Measurements from ENCODE around the gene AZIN2. TPM values are rescaled to one million over a fixed set of nuclear protein-coding genes. Genes with fewer than 3 reads are reported as not detected.

Gene AZIN2
- total and polyA plus RNA-seq, 4 donors = 0.68 to 2.6 (median 0.74) TPM

DNA sequence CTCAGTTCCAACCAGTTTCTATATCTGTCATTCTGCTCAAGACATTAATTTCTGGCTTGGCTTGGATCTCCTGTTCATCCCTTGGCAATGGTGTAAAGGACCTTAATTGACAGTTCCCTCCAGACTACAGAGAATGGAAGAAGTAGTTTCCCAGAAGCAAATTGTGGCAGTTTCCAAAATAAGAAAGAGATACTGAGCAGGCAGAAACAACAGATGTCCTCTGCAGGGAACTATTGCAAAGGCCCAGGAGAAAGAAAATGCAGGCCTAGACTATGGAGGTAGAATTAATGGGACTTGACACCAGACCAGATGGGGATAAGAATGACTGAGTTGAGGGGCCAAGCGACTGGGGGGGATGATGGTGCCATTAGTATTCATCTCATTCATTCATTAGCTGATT lies 38.1 kb upstream of the AZIN2 start:
- Histone ChIP-seq H3K9ac (ENCODE audit: low read depth in 1 of 2, low read length in 2 of 2) (no peak overlapping the region), H3K27me3 (ENCODE audit: control insufficient read depth in 4 of 4, insufficient read depth in 4 of 4, low read length in 3 of 4) (no peaks in the 10 kb centered on the region)
- WGBS = 93% methylated on average over 1 of the region's 1 CpG

More for the DNA sequence above, 38.1 kb upstream of the AZIN2 start:
- Histone ChIP-seq H3K27ac (ENCODE audit: low read depth in 1 of 2, low read length in 2 of 2) (no peak overlapping the region), H3K4me1 (ENCODE audit: control insufficient read depth in 4 of 4, insufficient read depth in 4 of 4, low read length in 3 of 4) (peaks cover 0 to 6% (median 1%) of the 10 kb centered on the region in 4 donors), H3K9me3 (ENCODE audit: control insufficient read depth in 4 of 4, low read length in 3 of 4) (no peaks in the 10 kb centered on the region), H3K36me3 (ENCODE audit: control insufficient read depth in 4 of 4, insufficient read depth in 3 of 4, low read depth in 1 of 4, low read length in 3 of 4) (no peaks in the 10 kb centered on the region), H3K4me3 (ENCODE audit: low read depth in 1 of 3, low read length in 3 of 3) (no peak overlapping the region)
- TF ChIP-seq, protein P1, sequence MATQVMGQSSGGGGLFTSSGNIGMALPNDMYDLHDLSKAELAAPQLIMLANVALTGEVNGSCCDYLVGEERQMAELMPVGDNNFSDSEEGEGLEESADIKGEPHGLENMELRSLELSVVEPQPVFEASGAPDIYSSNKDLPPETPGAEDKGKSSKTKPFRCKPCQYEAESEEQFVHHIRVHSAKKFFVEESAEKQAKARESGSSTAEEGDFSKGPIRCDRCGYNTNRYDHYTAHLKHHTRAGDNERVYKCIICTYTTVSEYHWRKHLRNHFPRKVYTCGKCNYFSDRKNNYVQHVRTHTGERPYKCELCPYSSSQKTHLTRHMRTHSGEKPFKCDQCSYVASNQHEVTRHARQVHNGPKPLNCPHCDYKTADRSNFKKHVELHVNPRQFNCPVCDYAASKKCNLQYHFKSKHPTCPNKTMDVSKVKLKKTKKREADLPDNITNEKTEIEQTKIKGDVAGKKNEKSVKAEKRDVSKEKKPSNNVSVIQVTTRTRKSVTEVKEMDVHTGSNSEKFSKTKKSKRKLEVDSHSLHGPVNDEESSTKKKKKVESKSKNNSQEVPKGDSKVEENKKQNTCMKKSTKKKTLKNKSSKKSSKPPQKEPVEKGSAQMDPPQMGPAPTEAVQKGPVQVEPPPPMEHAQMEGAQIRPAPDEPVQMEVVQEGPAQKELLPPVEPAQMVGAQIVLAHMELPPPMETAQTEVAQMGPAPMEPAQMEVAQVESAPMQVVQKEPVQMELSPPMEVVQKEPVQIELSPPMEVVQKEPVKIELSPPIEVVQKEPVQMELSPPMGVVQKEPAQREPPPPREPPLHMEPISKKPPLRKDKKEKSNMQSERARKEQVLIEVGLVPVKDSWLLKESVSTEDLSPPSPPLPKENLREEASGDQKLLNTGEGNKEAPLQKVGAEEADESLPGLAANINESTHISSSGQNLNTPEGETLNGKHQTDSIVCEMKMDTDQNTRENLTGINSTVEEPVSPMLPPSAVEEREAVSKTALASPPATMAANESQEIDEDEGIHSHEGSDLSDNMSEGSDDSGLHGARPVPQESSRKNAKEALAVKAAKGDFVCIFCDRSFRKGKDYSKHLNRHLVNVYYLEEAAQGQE (IDR thresholded peaks at IDR 0.05) = no peak
- TF ChIP-seq SP1 (IDR thresholded peaks at IDR 0.05) (no peak), HNF4G (IDR thresholded peaks at IDR 0.05) (no peak), JUND (IDR thresholded peaks at IDR 0.05) (no peak), RAD21 (IDR thresholded peaks at IDR 0.05) (no peak), TAF1 (conservative IDR thresholded peaks at IDR 0.05) (no peak), EGR1 (IDR thresholded peaks at IDR 0.05; ENCODE audit: low read depth in 2 of 2) (no peak), YY1 (IDR thresholded peaks at IDR 0.05) (no peak), GABPA (IDR thresholded peaks at IDR 0.05 in 1 of 2, conservative IDR thresholded peaks at IDR 0.05 in 1 of 2) (no peak), FOXA2 (IDR thresholded peaks at IDR 0.05) (no peak), RXRA (IDR thresholded peaks at IDR 0.05) (no peak), HNF4A (conservative IDR thresholded peaks at IDR 0.05) (no peak), FOXA1 (IDR thresholded peaks at IDR 0.05) (no peak)
- TF ChIP-seq, protein P2, sequence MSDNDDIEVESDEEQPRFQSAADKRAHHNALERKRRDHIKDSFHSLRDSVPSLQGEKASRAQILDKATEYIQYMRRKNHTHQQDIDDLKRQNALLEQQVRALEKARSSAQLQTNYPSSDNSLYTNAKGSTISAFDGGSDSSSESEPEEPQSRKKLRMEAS (IDR thresholded peaks at IDR 0.05) = no peak
- TF ChIP-seq, protein P3, sequence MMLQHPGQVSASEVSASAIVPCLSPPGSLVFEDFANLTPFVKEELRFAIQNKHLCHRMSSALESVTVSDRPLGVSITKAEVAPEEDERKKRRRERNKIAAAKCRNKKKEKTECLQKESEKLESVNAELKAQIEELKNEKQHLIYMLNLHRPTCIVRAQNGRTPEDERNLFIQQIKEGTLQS (IDR thresholded peaks at IDR 0.05) = no peak
- TF ChIP-seq, protein P4, sequence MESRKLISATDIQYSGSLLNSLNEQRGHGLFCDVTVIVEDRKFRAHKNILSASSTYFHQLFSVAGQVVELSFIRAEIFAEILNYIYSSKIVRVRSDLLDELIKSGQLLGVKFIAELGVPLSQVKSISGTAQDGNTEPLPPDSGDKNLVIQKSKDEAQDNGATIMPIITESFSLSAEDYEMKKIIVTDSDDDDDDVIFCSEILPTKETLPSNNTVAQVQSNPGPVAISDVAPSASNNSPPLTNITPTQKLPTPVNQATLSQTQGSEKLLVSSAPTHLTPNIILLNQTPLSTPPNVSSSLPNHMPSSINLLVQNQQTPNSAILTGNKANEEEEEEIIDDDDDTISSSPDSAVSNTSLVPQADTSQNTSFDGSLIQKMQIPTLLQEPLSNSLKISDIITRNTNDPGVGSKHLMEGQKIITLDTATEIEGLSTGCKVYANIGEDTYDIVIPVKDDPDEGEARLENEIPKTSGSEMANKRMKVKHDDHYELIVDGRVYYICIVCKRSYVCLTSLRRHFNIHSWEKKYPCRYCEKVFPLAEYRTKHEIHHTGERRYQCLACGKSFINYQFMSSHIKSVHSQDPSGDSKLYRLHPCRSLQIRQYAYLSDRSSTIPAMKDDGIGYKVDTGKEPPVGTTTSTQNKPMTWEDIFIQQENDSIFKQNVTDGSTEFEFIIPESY (IDR thresholded peaks at IDR 0.05) = no peak
- TF ChIP-seq, protein P5, sequence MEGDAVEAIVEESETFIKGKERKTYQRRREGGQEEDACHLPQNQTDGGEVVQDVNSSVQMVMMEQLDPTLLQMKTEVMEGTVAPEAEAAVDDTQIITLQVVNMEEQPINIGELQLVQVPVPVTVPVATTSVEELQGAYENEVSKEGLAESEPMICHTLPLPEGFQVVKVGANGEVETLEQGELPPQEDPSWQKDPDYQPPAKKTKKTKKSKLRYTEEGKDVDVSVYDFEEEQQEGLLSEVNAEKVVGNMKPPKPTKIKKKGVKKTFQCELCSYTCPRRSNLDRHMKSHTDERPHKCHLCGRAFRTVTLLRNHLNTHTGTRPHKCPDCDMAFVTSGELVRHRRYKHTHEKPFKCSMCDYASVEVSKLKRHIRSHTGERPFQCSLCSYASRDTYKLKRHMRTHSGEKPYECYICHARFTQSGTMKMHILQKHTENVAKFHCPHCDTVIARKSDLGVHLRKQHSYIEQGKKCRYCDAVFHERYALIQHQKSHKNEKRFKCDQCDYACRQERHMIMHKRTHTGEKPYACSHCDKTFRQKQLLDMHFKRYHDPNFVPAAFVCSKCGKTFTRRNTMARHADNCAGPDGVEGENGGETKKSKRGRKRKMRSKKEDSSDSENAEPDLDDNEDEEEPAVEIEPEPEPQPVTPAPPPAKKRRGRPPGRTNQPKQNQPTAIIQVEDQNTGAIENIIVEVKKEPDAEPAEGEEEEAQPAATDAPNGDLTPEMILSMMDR (IDR thresholded peaks at IDR 0.05; ENCODE audit: low read depth, low read length, missing input control) = no peak
- no peak for DNase-seq (ENCODE audit: low spot score)

Data from liver (tissue), 9 donors.